HCT116 (cell line): ENCODE measurements around the gene PDCD10. TPM values are rescaled to one million over a fixed set of nuclear protein-coding genes. Genes with fewer than 3 reads are reported as not detected.

ENCODE experiments used
- ATAC-seq: fragments of 200-7000 bp; cut with Tn5 transposase; 2 replicates; pipeline ENCODE4 v1.9.1; 2020; ENCODE audit warnings: mild to moderate bottlenecking, moderate library complexity
- BruUV-seq: library from RNA; stranded (reverse); fragments of 400-500 nt; replicated peaks from 2 replicates; lab custom pipeline; 2021; lab: Mats Ljungman, UMichigan
- CTCF ChIA-PET: fragments of 300-600 bp; sonication (Branson Sonifier 250); formaldehyde crosslinking; loops from one replicate; lab custom pipeline; 2021; ENCODE audit warnings: antibody characterized with exemption; lab: Charles Lee
- POLR2A ChIA-PET: fragments of 300-600, 350-600 bp; sonication (Branson Sonifier 250); formaldehyde crosslinking; loops from one replicate; lab custom pipeline; 2021; ENCODE audit warnings: antibody characterized with exemption; lab: Charles Lee
- RAD21 ChIA-PET, 2 experiments: fragments of 300-600 bp; sonication (Branson Sonifier 250); formaldehyde crosslinking; loops; one replicate each; lab custom pipeline; 2023; ENCODE audit warnings: low total read pairs in 2 of 2; ENCODE audit not compliant: uncharacterized antibody in 2 of 2, unreplicated experiment in 2 of 2, low non-redundant PET in 1 of 2; lab: Charles Lee
- DNase-seq: peaks from one replicate; pipeline ENCODE4 v3.0.0-alpha.2; 2010; ENCODE audit warnings: low read depth, low spot score
- H2AFZ ChIP-seq: fragments of 200-600 bp; shearing (Covaris generic), sonication (generic); 2 replicates; pipeline ENCODE4 v1.6.1; 2017; ENCODE audit warnings: low read depth, mixed run types, mixed read lengths, antibody characterized with exemption, low read length; ENCODE audit not compliant: poor library complexity, severe bottlenecking
- H3K27ac ChIP-seq: 2 replicates; pipeline ENCODE4 v1.5.1; 2012; ENCODE audit warnings: low read depth, low read length
- H3K27me3 ChIP-seq: fragments of 200-600 bp; sonication (generic); 2 replicates; pipeline ENCODE4 v1.6.1; 2016; ENCODE audit warnings: mixed run types, low read length, mixed read lengths; ENCODE audit not compliant: insufficient read depth
- H3K36me3 ChIP-seq, 2 experiments: fragments of 200-500 bp in 1 of 2; fragments of 200-600 bp in 1 of 2; sonication (Bioruptor generic) in 1 of 2; sonication (generic) in 1 of 2; 2 replicates each; pipeline versions ENCODE4 v1.5.1 to v1.6.1; 2014 to 2016; ENCODE audit warnings: low read length in 2 of 2, inconsistent platforms in 1 of 2, mixed read lengths in 1 of 2, mixed run types in 1 of 2; ENCODE audit not compliant: insufficient read depth in 2 of 2, control insufficient read depth in 1 of 2
- H3K4me1 ChIP-seq, 2 experiments: fragments of 200-600 bp in 1 of 2; sonication (generic) in 1 of 2; 2 replicates each; pipeline versions ENCODE4 v1.5.1 to v1.6.1; 2012 to 2017; ENCODE audit warnings: low read length in 2 of 2, inconsistent platforms in 1 of 2, mild to moderate bottlenecking in 1 of 2, mixed read lengths in 1 of 2, mixed run types in 1 of 2, moderate library complexity in 1 of 2; ENCODE audit not compliant: insufficient read depth in 2 of 2, control insufficient read depth in 1 of 2
- H3K4me2 ChIP-seq: fragments of 200-600 bp; sonication (generic); 2 replicates; pipeline ENCODE4 v1.6.1; 2017; ENCODE audit warnings: mixed run types, low read length, mixed read lengths
- H3K4me3 ChIP-seq, 2 experiments: fragments of 200-600 bp in 1 of 2; sonication (generic) in 1 of 2; replicated peaks in 1 of 2; 2 replicates each; pipeline ENCODE4 v1.5.1; 2011 to 2016; ENCODE audit warnings: low read length in 2 of 2, control low read depth in 1 of 2, low read depth in 1 of 2, mild to moderate bottlenecking in 1 of 2, mixed read lengths in 1 of 2, mixed run types in 1 of 2
- H3K79me2 ChIP-seq: fragments of 200-600 bp; sonication (generic); 2 replicates; pipeline ENCODE4 v1.6.1; 2017; ENCODE audit warnings: mild to moderate bottlenecking, mixed run types, low read length, moderate library complexity, mixed read lengths; ENCODE audit not compliant: insufficient read depth
- H3K9ac ChIP-seq: fragments of 200-600 bp; sonication (generic); 2 replicates; pipeline ENCODE4 v1.6.1; 2016; ENCODE audit warnings: low read length, mixed read lengths
- H3K9me2 ChIP-seq: fragments of 200-600 bp; sonication (generic), shearing (Covaris generic); 2 replicates; pipeline ENCODE4 v1.6.1; 2017; ENCODE audit warnings: mixed run types, mild to moderate bottlenecking, moderate library complexity; ENCODE audit not compliant: insufficient read depth
- H3K9me3 ChIP-seq, 2 experiments: fragments of 200-500 bp in 1 of 2; fragments of 200-600 bp in 1 of 2; sonication (Bioruptor generic) in 1 of 2; sonication (generic) in 1 of 2; 2 replicates each; pipeline ENCODE4 v1.6.1; 2014 to 2017; ENCODE audit warnings: low read length in 2 of 2, mixed read lengths in 2 of 2, inconsistent platforms in 1 of 2, low read depth in 1 of 2, mild to moderate bottlenecking in 1 of 2, mixed run types in 1 of 2, moderate library complexity in 1 of 2; ENCODE audit not compliant: control insufficient read depth in 1 of 2, insufficient read depth in 1 of 2
- H4K20me1 ChIP-seq: fragments of 200-600 bp; sonication (generic), shearing (Covaris generic); 2 replicates; pipeline ENCODE4 v1.6.1; 2017; ENCODE audit warnings: mixed run types, mild to moderate bottlenecking, moderate library complexity; ENCODE audit not compliant: insufficient read depth
- EZH2 ChIP-seq: fragments of 200-600 bp; sonication (generic); IDR thresholded peaks from 2 replicates; pipeline ENCODE4 v1.6.1; 2017; ENCODE audit warnings: antibody characterized with exemption, mixed run types
- EZH2phosphoT487 ChIP-seq: fragments of 200-600 bp; IDR thresholded peaks from 2 replicates; pipeline ENCODE4 v1.6.1; 2018; ENCODE audit warnings: antibody characterized with exemption, borderline replicate concordance
- JUND ChIP-seq: IDR thresholded peaks from 2 replicates; pipeline ENCODE4 v1.6.1; 2012
- POLR2A ChIP-seq: IDR thresholded peaks from 2 replicates; pipeline ENCODE4 v1.7.0; 2011; ENCODE audit warnings: borderline replicate concordance; ENCODE audit not compliant: insufficient read depth, insufficient read length; ENCODE audit errors: extremely low read depth
- POLR2AphosphoS5 ChIP-seq: IDR thresholded peaks from 2 replicates; pipeline ENCODE4 v1.6.1; 2011; ENCODE audit warnings: mild to moderate bottlenecking, low read depth, low read length, moderate library complexity
- RAD21 ChIP-seq: IDR thresholded peaks from 2 replicates; pipeline ENCODE4 v1.6.1; 2012; ENCODE audit warnings: low read depth, mild to moderate bottlenecking
- SP1 ChIP-seq: IDR thresholded peaks from 2 replicates; pipeline ENCODE4 v1.6.1; 2012; ENCODE audit warnings: low read depth
- TCF7L2 ChIP-seq: IDR thresholded peaks from 2 replicates; pipeline ENCODE4 v1.7.0; 2011; ENCODE audit warnings: borderline replicate concordance, inconsistent platforms; ENCODE audit not compliant: insufficient read depth, insufficient read length; ENCODE audit errors: extremely low read depth
- YY1 ChIP-seq: IDR thresholded peaks from 2 replicates; pipeline ENCODE4 v1.6.1; 2011; ENCODE audit warnings: low read length, low read depth, moderate library complexity, mild to moderate bottlenecking; ENCODE audit not compliant: insufficient replicate concordance; ENCODE audit errors: extremely low read depth
- ZNF274 ChIP-seq: fragments of 200-500 bp; sonication (Bioruptor generic); IDR thresholded peaks from 2 replicates; pipeline ENCODE4 v1.6.1; 2014; ENCODE audit warnings: mild to moderate bottlenecking, low read depth, low read length, inconsistent platforms
- intact Hi-C: fragments of 100-400 bp; cut with micrococcal nuclease; formaldehyde crosslinking; loops from 2 replicates; pipeline ENCODE4 v1.10.0; 2022
- total RNA-seq: library from RNA; stranded (reverse); gene quantifications from one replicate; pipeline ENCODE4 v1.2.1, GENCODE V29; 2021; ENCODE audit not compliant: unreplicated experiment
- TF ChIP-seq, protein P1 (sequence below): IDR thresholded peaks from 2 replicates; pipeline ENCODE4 v1.6.1; 2012; ENCODE audit warnings: low read depth
- TF ChIP-seq, protein P2 (sequence below): IDR thresholded peaks from 2 replicates; pipeline ENCODE4 v1.6.1; 2012

The PDCD10 gene
- total RNA-seq, 1 experiment from 2014 or later: 59.0 TPM

DNA sequence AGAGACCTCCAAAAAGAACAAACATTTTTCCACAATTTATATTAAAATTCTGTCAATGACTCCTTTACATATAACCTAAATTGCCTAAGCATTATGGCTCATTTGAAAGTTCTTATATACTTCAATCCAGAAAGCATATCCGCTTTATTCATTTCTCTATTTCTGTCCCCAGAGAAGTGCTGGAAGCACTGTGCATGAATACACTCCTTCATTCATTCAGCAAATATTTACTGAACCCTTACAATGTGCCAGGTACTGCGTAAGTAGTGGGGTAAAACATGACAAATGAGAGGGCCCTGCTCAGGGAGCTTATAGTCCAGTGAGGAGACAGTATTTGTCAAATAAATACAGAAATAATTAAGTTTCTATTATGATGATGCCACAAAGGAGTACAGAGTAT, 3.3 kb downstream of the PDCD10 start:
- RAD21 ChIA-PET: no interaction called here
- TF ChIP-seq, protein P1, sequence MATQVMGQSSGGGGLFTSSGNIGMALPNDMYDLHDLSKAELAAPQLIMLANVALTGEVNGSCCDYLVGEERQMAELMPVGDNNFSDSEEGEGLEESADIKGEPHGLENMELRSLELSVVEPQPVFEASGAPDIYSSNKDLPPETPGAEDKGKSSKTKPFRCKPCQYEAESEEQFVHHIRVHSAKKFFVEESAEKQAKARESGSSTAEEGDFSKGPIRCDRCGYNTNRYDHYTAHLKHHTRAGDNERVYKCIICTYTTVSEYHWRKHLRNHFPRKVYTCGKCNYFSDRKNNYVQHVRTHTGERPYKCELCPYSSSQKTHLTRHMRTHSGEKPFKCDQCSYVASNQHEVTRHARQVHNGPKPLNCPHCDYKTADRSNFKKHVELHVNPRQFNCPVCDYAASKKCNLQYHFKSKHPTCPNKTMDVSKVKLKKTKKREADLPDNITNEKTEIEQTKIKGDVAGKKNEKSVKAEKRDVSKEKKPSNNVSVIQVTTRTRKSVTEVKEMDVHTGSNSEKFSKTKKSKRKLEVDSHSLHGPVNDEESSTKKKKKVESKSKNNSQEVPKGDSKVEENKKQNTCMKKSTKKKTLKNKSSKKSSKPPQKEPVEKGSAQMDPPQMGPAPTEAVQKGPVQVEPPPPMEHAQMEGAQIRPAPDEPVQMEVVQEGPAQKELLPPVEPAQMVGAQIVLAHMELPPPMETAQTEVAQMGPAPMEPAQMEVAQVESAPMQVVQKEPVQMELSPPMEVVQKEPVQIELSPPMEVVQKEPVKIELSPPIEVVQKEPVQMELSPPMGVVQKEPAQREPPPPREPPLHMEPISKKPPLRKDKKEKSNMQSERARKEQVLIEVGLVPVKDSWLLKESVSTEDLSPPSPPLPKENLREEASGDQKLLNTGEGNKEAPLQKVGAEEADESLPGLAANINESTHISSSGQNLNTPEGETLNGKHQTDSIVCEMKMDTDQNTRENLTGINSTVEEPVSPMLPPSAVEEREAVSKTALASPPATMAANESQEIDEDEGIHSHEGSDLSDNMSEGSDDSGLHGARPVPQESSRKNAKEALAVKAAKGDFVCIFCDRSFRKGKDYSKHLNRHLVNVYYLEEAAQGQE: no peak
- TF ChIP-seq, all 23 proteins: peak for 0
- Histone ChIP-seq H3K9me3 (no peaks in the 10 kb centered on the region), H3K9me2 (no peaks in the 10 kb centered on the region), H3K79me2 (peaks cover 80% of the 10 kb centered on the region), H3K36me3 (no peaks in the 10 kb centered on the region), H3K27ac (no peak overlapping the region), H3K9ac (no peak overlapping the region), H3K4me1 (peaks cover 5 to 12% of the 10 kb centered on the region in 2 experiments; a peak in 3 of 4 replicates), H3K4me2 (no peak overlapping the region), H2AFZ (no peak overlapping the region), H3K27me3 (no peaks in the 10 kb centered on the region), H4K20me1 (peaks cover 26% of the 10 kb centered on the region; the same call in 1 of the 2 replicates), H3K4me3 (no peak overlapping the region)
- CTCF ChIA-PET: no interaction called here
- BruUV-seq: no TSS peak
- DNase-seq (no peak), ATAC-seq (no peak)
- intact Hi-C loops: no loop called here
- POLR2A ChIA-PET: no interaction called here

DNA sequence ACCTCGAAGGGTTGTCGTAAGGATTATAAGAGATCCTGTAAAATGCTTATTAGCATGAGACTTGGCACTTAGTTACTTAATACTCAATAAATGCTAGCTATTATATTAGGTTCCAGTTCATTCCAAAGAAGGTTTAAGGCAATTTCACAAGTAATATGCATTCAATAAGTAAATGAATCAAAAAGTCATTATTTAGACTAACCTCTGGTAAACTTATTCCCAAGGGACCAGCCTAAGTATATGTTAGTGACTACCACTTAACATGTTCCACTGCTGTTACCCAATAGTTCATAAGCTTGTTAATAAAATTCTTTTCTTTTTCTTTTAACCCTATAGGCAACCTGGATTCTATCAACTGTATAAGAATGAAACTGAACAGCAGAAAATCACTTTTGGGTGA, 5.1 kb downstream of the PDCD10 start:
- Histone ChIP-seq H3K9me2 (no peaks in the 10 kb centered on the region), H3K4me1 (peaks cover 5 to 9% of the 10 kb centered on the region in 2 experiments; a peak in 3 of 4 replicates), H3K4me3 (no peak overlapping the region), H3K4me2 (no peak overlapping the region), H4K20me1 (peaks cover 29% of the 10 kb centered on the region; the same call in 1 of the 2 replicates), H3K27me3 (no peaks in the 10 kb centered on the region), H2AFZ (no peak overlapping the region), H3K36me3 (no peaks in the 10 kb centered on the region), H3K79me2 (peaks cover 97% of the 10 kb centered on the region), H3K9me3 (no peaks in the 10 kb centered on the region), H3K27ac (no peak overlapping the region), H3K9ac (no peak overlapping the region)
- CTCF ChIA-PET: no interaction called here
- POLR2A ChIA-PET: no interaction called here
- BruUV-seq: no TSS peak
- ATAC-seq (no peak), DNase-seq (no peak)
- intact Hi-C loops: no loop called here
- RAD21 ChIA-PET: no interaction called here
- TF ChIP-seq POLR2A (no peak), RAD21 (no peak), EZH2phosphoT487 (no peak), POLR2AphosphoS5 (no peak), TCF7L2 (no peak), YY1 (no peak), JUND (no peak), ZNF274 (no peak), EZH2 (no peak), SP1 (no peak)
- TF ChIP-seq, protein P2, sequence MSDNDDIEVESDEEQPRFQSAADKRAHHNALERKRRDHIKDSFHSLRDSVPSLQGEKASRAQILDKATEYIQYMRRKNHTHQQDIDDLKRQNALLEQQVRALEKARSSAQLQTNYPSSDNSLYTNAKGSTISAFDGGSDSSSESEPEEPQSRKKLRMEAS: no peak
- TF ChIP-seq, protein P1: no peak
